Transverse colon (tissue), 4 donors: ENCODE results near the gene AKAP6. TPM values are rescaled to one million over a fixed set of nuclear protein-coding genes. Genes with fewer than 3 reads are reported as not detected.

Source experiments
- DNase-seq: peaks from one replicate; pipeline ENCODE4 v3.0.0-alpha.2; 2019
- H3K27ac ChIP-seq, 4 donors: fragments of 200-600 bp; sonication (generic); 2 replicates each; pipeline ENCODE4 v1.5.1; 2016 to 2018; ENCODE audit warnings: inconsistent platforms in 4 of 4
- H3K27me3 ChIP-seq: fragments of 200-600 bp; sonication (generic); 2 replicates; pipeline ENCODE4 v1.5.1; 2017; ENCODE audit warnings: inconsistent platforms
- H3K36me3 ChIP-seq, 4 donors: fragments of 200-600 bp; sonication (generic); 2 replicates each; pipeline ENCODE4 v1.5.1; 2017 to 2019; ENCODE audit warnings: inconsistent platforms in 4 of 4
- H3K4me1 ChIP-seq, 4 donors: fragments of 200-600 bp; sonication (generic); 2 replicates each; pipeline ENCODE4 v1.5.1; 2017 to 2020; ENCODE audit warnings: inconsistent platforms in 4 of 4
- H3K4me3 ChIP-seq, 4 donors: fragments of 200-600 bp; sonication (generic); 1 replicate in 1 of 4; 2 replicates in 3 of 4; pipeline versions ENCODE4 v1.5.1 to v1.6.1; 2017 to 2019; ENCODE audit warnings: inconsistent platforms in 4 of 4
- H3K9me3 ChIP-seq, 2 donors: fragments of 200-600 bp; sonication (generic); 2 replicates each; pipeline ENCODE4 v1.5.1; 2017 to 2019; ENCODE audit warnings: inconsistent platforms in 2 of 2
- EP300 ChIP-seq: sonication (generic); formaldehyde crosslinking; IDR thresholded peaks from one replicate; pipeline ENCODE4 v1.6.1; 2017; ENCODE audit warnings: antibody characterized with exemption, low read depth
- POLR2A ChIP-seq: fragments of 450-650 bp; IDR thresholded peaks from one replicate; pipeline ENCODE4 v1.6.1; 2016; ENCODE audit warnings: antibody characterized with exemption, mild to moderate bottlenecking, moderate library complexity
- POLR2AphosphoS5 ChIP-seq, 3 donors: sonication (generic); formaldehyde crosslinking; IDR thresholded peaks; one replicate each; pipeline ENCODE4 v1.6.1; 2016; ENCODE audit warnings: antibody characterized with exemption in 3 of 3
- WGBS, 2 donors: methylation state at CpG; one replicate each; pipeline ENCODE4 v1.1.5; 2018; ENCODE audit warnings: low coverage in 1 of 2; 5-methylcytosine and 5-hydroxymethylcytosine counted together
- in situ Hi-C, 4 donors: fragments of 200-750 bp; cut with MboI; loops; one replicate each; pipeline versions ENCODE4 v1.15.0 to v1.15.1; 2017; ENCODE audit warnings: low sequenced_read_pairs in 3 of 4, low pct_ligation_motif_present in 1 of 4, low pct_unique_long_range_greater_than_20kb in 1 of 4
- intact Hi-C: fragments of 100-400 bp; cut with DNase I; formaldehyde crosslinking; loops from one replicate; pipeline ENCODE4 v1.15.1; 2023; ENCODE audit warnings: low total_unique reads
- total RNA-seq, 4 donors: library from RNA; depleted of rRNA; stranded (reverse); fragments of >200 nt; gene quantifications; one replicate each; pipeline ENCODE4 v1.1.0, GENCODE V29; 2016
- TF ChIP-seq, protein P1 (sequence below), 5 experiments: fragments of 200-600 bp in 3 of 5; fragments of 450-650 bp in 2 of 5; sonication (generic) in 3 of 5; IDR thresholded peaks; 1 replicate in 2 of 5; 2 replicates in 3 of 5; pipeline ENCODE4 v1.5.1; 2016 to 2017; ENCODE audit warnings: antibody characterized with exemption in 5 of 5, inconsistent platforms in 3 of 5, mild to moderate bottlenecking in 2 of 5, moderate library complexity in 1 of 5

The AKAP6 gene
- total RNA-seq, 4 donors from 2014 or later, result 6.3 to 16.7 (median 9.7) TPM

DNA sequence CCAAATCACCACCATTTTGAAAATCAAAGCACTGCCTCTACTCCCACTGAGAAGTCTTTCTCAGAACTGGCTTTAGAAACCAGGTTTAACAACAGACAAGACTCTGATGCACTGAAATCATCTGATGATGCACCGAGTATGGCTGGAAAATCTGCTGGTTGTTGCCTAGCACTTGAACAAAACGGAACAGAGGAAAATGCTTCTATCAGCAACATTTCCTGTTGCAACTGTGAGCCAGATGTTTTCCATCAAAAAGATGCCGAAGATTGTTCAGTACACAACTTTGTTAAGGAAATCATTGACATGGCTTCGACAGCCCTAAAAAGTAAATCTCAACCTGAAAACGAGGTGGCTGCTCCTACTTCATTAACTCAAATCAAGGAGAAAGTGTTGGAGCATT, 494.6 kb downstream of the AKAP6 start:
- H3K27me3 ChIP-seq, result no peaks in the 10 kb centered on the region
- in situ Hi-C loops (no loop called here), intact Hi-C loops (no loop called here)
- no peak overlapping the region for H3K27ac ChIP-seq
- DNase-seq, result no peak
- WGBS, 2 donors, result 75 to 80% methylated on average over 4 to 5 of the region's 5 CpGs
- no peaks in the 10 kb centered on the region for H3K4me1 ChIP-seq
- H3K4me3 ChIP-seq, result no peak overlapping the region
- no peaks in the 10 kb centered on the region for H3K9me3 ChIP-seq
- H3K36me3 ChIP-seq, result no peaks in the 10 kb centered on the region
- TF ChIP-seq, protein P1, sequence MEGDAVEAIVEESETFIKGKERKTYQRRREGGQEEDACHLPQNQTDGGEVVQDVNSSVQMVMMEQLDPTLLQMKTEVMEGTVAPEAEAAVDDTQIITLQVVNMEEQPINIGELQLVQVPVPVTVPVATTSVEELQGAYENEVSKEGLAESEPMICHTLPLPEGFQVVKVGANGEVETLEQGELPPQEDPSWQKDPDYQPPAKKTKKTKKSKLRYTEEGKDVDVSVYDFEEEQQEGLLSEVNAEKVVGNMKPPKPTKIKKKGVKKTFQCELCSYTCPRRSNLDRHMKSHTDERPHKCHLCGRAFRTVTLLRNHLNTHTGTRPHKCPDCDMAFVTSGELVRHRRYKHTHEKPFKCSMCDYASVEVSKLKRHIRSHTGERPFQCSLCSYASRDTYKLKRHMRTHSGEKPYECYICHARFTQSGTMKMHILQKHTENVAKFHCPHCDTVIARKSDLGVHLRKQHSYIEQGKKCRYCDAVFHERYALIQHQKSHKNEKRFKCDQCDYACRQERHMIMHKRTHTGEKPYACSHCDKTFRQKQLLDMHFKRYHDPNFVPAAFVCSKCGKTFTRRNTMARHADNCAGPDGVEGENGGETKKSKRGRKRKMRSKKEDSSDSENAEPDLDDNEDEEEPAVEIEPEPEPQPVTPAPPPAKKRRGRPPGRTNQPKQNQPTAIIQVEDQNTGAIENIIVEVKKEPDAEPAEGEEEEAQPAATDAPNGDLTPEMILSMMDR (IDR thresholded peaks at IDR 0.05), result no peak

DNA sequence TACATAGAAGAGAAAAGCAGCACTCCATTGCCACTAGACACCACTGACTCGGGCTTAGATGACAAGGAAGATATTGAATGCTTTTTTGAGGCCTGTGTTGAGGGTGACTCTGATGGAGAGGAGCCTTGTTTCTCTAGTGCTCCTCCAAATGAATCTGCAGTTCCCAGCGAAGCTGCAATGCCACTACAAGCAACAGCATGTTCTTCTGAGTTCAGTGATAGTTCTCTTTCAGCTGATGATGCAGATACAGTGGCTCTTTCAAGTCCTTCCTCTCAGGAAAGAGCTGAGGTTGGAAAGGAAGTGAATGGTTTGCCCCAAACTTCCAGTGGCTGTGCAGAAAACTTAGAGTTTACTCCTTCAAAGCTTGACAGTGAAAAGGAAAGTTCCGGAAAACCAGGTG, 495.1 kb downstream of the AKAP6 start:
- Histone ChIP-seq H3K27me3 (no peaks in the 10 kb centered on the region), H3K4me1 (no peaks in the 10 kb centered on the region), H3K36me3 (no peaks in the 10 kb centered on the region), H3K27ac (no peak overlapping the region), H3K9me3 (no peaks in the 10 kb centered on the region), H3K4me3 (no peak overlapping the region)
- intact Hi-C loops (no loop called here), in situ Hi-C loops (no loop called here)
- WGBS, 2 donors, result 84 to 86% methylated on average over 2 to 3 of the region's 3 CpGs
- no peak for TF ChIP-seq EP300
- TF ChIP-seq, protein P1 (IDR thresholded peaks at IDR 0.05), result no peak
- TF ChIP-seq POLR2A, result no peak
- TF ChIP-seq POLR2AphosphoS5 (IDR thresholded peaks at IDR 0.05), result no peak
- no peak for DNase-seq

DNA sequence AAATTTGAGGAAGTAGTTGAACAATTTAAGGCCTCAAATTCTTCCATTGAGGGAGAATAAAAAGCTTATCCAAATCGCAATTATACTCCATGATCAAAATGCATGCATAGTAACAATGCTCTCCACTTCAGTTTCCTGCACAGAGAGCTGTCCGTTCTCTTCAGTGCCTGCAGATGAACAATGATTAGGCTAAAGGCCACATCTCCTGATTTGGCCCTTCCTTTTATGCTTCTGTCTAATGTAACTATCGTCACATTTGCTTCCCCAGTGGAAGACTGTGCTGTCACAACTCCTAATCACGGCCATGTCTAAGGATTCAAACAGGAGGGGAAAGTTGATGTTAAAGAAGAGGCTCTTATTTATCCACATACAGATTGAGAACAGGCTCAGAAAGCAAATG, 496.0 kb downstream of the AKAP6 start:
- 69 to 71% methylated on average over 4 of the region's 4 CpGs for WGBS, 2 donors
- in situ Hi-C loops, result no loop called here
- TF ChIP-seq, protein P1 (IDR thresholded peaks at IDR 0.05), result no peak
- TF ChIP-seq EP300 (no peak), POLR2A (no peak), POLR2AphosphoS5 (IDR thresholded peaks at IDR 0.05) (no peak)

DNA sequence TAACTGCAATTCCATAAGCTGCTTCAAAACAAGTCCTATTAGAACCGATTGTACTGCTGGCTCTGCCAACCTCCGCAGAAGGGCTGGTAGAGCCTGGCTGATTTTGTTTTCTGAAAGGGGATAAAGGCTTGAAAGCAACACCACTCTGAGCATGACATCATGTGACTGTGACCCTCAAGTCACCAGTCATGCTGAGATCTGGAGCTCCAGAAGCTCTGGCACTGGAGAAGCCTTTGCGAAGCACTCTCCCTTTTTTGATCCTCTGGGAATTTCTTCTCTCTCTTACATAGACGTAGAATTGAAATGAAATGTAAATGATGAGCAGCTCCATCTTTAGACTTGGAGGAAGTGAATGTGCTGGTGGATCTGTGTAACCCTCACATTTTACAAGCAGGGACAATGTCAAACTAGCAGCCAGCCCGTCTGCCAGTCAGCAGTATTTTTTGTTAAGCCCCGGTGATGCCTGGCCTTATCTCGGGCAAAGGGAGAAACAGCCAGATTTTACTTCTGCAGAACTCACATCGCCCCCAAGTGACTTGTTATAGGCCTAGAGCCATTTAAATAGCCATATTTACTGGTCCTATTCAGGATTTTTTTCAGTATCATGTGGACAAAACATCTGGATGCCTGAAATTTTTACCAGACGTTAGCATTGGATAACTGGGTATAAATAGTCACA, 497.4 kb downstream of the AKAP6 start:
- WGBS, 2 donors, result 67 to 74% methylated on average over 4 to 9 of the region's 9 CpGs
- H3K36me3 ChIP-seq, result no peaks in the 10 kb centered on the region
- no peaks in the 10 kb centered on the region for H3K4me1 ChIP-seq
- H3K9me3 ChIP-seq, result no peaks in the 10 kb centered on the region
- intact Hi-C loops, result no loop called here
- no peak overlapping the region for H3K27ac ChIP-seq
- in situ Hi-C loops, result no loop called here
- TF ChIP-seq POLR2A (no peak), EP300 (no peak), POLR2AphosphoS5 (IDR thresholded peaks at IDR 0.05) (no peak)
- TF ChIP-seq, protein P1 (IDR thresholded peaks at IDR 0.05), result no peak
- no peaks in the 10 kb centered on the region for H3K27me3 ChIP-seq
- no peak for DNase-seq
- H3K4me3 ChIP-seq, result no peak overlapping the region

More for the DNA sequence above, 496.0 kb downstream of the AKAP6 start:
- intact Hi-C loops, result no loop called here
- no peaks in the 10 kb centered on the region for H3K4me1 ChIP-seq
- no peaks in the 10 kb centered on the region for H3K9me3 ChIP-seq
- no peak for DNase-seq
- H3K27me3 ChIP-seq, result no peaks in the 10 kb centered on the region
- H3K4me3 ChIP-seq, result no peak overlapping the region
- H3K27ac ChIP-seq, result no peak overlapping the region
- no peaks in the 10 kb centered on the region for H3K36me3 ChIP-seq
